GM21526 (cell line): ENCODE data around the gene SGIP1.

ENCODE experiments used
- ATAC-seq: cut with Tn5 transposase; IDR thresholded peaks from one replicate; pipeline ENCODE4 v1.9.1; 2021; ENCODE audit warnings: moderate library complexity; ENCODE audit not compliant: unreplicated experiment, low FRiP score

Gene SGIP1

DNA sequence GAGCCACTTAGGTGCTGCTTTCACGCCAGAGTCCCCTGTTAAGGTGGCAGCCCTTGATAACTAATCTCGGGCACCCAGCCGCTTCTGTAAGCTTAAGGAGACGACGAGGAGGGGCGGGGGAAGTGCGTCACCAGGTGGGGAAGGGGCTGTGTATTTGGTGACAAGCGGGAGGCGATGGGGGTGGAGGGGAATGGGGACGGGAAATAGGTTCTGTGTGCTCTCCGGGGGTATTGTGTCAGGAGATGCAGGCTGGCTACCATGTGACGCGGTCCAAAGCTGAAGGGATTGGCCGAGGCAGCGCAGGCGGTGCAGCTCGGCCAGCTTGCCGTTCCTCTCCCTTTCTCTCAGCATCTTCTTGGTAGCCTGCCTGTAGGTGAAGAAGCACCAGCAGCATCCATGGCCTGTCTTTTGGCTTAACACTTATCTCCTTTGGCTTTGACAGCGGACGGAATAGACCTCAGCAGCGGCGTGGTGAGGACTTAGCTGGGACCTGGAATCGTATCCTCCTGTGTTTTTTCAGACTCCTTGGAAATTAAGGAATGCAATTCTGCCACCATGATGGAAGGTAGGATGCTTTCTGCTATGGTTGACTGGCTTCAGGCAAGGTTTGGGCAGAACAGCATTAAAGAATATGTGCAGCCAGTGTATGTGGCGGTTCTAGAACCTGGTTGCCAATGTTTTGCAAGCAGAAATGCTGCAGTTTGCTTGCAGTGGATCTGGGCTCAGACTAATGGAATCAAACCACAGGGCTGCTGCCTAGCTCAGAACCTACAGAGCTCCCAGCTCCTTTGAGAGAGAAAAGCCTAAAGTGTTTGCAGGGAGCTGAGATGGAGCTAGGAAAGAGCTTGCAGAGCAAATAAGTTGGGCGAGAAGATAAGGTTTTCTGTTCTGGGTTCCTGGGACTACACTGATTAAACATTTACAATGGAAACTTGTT, at the start of gene SGIP1:
SGIP1 (plus strand) TSS at position 350 of the 937 bp plus-strand sequence; CDS start at position 556, 206 bp downstream.
- ATAC-seq = no peak

GRCh38 chr1:66489151-66489550, 44.8 kb upstream of the SGIP1 start:
- ATAC-seq = no peak

- ATAC-seq = no peak
Measured at GRCh38 chr1:66489972-66490601, 43.9 kb upstream of the SGIP1 start.

DNA sequence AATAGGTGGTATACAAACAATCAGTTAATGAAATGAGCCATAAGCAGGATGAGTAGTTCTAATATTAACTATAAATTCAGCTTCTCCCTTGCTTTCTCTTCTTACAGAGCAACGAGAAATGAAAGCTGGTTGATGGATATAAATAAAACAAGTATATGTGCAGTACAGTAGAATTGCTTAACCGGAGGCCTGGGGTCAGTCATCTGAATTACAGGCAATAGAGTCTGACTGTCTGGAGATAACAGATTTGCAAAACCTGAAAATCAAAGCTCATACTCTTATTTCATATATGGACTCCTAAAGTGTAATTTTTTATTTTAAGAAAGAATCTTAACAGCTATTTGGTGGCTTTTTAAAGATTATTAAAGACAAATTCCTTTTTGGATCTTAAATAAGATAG, 43.1 kb upstream of the SGIP1 start:
- no peak for ATAC-seq

DNA sequence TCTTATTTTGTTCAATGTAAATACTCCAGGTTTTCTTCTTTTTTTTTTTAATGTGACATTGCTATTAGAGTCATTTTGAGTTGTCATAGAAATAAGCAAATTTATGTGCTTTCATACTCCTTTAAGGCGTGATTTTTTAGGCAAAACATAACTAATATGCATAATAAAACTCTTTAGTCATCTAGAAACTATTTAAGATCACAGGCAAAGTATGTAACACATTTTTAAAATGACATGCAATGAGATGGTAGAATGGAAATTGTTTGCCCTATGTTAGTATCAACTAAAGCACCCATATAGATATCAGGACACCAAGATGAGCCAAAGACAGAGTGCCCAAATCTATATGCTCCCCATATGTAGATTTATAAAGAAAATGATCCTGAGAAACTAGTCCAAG, 41.5 kb upstream of the SGIP1 start:
- ATAC-seq = no peak

DNA sequence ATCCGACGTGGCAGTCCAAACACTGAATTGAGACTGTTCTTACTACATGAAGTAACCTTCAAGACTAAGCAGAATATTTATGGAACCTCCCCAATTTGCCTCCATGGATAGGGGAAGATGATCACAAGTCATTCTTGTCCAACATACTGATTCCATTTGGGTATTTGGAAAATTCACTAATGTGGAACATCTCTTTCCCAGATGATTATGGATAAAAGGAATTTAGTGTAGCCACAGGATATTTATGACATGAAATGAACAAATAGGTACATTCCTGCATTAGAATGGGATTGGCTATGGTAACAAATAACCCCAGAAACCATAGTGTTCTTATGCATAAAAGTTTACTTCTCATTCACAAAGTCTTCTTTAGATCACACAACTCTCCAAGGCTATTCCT, 40.2 kb upstream of the SGIP1 start:
- ATAC-seq = no peak

- no peak for ATAC-seq
Measured at GRCh38 chr1:66494482-66494881, 39.5 kb upstream of the SGIP1 start.

DNA sequence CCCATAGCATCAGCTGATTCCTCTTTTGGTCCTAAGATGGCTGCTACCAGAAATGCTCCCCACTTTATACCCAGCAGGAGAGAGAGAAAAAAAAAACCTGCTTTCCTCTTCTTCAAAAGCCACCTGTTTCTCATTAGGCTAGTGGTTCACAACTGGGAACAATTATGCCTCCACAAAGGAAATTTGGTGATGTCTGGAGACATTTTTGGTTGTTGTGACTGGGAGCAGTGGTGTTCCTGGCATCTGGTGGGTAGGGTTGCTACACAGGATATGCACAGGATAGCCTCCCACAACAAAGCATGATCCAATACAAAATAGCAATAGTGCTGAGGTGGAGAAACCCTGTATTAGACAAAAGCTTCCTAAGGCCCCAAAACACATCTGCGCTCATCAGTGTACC, 38.5 kb upstream of the SGIP1 start:
- ATAC-seq = no peak

DNA sequence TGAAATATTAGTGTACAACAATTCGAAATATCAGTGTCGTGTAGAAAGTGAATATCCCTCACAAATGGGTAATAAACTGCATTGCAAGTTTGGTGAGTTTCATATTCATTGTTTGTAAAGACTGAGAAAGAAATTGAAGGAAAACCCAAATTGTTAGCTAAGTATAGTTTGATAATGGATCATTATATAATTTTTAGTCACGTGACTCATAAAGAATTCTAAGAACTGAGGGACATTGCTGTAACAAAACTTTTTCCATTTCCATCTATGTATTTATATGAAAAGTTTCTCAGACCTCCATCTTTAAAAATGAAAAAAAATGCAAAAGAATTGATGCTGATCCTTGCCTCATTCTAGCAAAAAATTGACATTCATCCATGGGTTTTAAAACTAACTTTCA, 36.0 kb upstream of the SGIP1 start:
- ATAC-seq = no peak

DNA sequence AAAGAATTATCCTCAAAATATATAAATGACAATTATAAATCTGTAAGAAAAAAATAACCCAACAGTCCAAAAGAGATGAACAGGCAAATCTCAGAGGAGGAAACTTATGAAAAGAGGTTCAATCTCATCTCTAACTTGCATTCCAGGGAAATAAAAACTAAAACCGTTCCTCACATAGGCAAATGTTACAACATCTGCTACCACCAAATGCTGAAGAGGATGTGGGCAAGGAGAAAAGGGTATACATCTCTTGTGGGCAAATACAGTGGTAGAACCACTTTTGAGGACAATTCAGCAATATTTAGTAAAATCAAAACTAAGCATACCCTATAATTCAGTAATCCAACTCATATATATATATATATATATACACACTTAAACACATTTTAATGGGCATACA, 33.7 kb upstream of the SGIP1 start:
- ATAC-seq = no peak

GRCh38 chr1:66502086-66502485, 31.9 kb upstream of the SGIP1 start:
- no peak for ATAC-seq

DNA sequence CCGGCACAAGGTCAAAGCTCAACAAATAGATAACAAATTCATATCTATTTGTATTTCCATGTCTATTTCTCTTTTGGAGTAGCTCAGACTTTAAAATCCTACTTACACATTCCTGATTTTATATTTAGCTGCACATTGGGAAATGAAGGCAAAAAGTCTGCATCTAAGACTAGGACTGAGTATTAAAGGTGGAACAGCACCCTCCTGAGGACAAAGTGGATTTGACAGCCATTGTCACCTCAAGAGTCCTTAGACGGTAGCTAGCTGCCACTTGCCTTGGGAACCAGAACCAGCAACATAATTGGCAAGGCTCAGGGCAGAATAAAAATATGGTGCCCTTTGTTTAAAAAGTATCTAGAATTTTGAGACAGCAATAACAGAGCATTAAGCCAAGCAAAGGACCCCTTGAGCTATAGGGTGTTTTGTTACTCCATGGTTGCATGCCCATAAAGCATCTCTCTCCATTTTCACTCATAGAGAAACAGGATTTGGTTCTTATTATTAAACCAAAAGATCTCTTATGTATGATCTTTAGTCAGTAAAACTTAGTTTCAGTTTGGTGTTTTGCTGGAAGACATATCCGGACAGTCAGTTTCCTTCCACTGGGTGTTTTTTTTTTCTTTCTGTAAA, 30.0 kb upstream of the SGIP1 start:
- peak; percentile 97 for ATAC-seq

DNA sequence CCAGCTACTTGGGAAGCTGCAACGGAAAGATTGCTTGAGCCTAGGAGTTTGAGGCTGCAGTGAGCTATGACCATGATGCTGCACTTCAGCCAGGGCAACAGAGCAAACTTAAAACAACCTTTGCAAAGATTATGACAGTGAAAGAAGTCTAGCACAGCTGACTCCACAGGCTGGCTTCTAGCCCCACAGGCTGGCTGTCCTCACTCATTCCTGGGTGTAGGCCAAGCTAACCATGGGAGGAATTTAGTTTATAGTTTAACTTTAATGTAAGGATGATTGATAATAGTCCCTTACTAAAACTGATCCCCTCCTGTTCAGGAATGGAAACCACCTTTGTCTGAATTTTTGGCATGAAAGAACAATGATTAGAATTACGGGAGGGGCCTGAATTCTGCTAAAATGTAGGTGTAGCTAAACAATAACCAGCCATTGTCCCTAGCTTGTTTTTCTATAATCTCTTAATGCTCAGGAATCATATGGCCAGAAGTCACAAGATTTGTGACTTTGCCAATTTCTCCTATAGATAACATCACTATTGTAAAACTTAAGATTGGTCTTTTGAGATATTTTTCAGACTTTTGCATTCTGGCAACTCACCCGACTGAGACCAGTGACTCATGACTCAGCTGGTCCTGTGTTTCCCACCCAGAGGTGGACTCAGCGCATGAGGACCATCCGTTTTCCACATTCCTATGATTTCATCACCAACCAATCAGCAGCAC, 28.1 kb upstream of the SGIP1 start:
- no peak for ATAC-seq

GRCh38 chr1:66506393-66506687, 27.6 kb upstream of the SGIP1 start:
- no peak for ATAC-seq

DNA sequence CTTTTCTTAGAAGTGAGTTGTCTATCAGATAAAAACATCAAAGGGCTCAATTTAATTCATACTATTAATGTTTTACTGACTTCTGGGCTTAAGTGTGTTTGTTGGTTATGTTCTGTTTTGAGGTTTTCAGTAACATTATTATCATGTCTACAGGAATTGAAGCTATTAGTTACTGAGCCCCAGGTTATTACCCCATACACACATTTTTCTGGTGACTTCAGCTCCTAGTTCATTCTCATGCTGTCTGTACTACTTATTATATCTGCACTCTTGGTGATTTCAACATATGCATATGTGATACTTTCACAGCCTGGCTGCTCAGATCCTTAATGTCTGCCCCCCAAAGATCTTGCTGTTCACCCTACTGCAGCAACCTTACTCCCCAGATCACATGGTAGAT, 27.0 kb upstream of the SGIP1 start:
- ATAC-seq = no peak

DNA sequence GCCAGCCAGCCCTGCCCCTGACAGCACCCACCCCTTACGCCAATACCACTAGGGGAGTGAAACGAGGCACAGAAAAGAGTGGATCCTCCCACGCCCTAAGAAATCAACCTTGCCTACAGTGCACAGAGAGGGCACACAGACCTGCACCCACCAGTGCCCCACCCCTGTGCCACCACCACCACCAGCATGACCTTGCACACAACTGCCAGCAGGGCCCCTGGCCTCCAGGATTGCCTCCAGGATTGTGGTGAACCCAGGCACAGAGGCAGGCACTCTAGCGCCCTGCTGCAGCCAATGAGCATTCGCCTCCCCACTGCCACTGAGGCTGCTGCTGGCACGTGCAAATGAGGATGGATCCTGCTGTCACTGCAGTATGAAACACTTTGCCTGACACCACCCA, 23.5 kb upstream of the SGIP1 start:
- ATAC-seq = no peak

DNA sequence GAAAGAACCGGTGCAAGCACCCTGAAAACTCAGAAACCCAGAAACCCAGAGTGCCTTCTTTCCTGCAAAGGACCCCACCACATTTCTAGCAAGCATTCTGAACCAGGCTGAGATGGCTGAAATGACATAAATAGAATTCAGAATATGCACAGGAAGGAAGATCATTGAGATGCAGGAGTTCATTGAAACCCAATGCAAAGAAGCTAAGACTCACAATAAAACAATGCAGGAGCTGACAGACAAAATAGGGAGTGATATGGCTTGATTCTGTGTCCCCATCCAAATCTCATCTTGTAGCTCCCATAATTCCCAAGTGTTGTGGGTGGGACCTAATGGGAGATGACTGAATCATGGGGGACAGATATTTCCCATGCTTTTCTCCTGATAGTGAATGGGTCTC, 22.8 kb upstream of the SGIP1 start:
- no peak for ATAC-seq

- ATAC-seq = no peak
Measured at GRCh38 chr1:66517959-66518358, 16.0 kb upstream of the SGIP1 start.

GRCh38 chr1:66518654-66519053, 15.3 kb upstream of the SGIP1 start:
- no peak for ATAC-seq

DNA sequence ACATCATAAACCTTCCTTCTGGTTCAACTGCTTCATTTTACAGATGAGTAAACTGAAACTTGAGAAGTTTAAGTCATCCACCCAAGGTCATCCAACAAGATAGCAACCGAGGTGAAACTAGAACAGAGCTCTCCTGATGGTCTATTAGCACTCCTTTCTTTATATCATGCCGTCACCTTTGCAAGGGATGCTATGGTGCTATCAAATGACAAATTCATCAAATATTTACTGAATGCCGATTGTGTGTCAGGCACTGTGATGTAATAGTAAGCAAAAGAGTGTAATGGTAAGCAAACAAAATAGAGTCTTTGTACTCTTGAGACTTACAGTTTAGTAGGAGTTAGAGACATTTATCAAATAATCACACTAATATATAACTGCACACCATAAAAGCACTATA, 14.0 kb upstream of the SGIP1 start:
- no peak for ATAC-seq

DNA sequence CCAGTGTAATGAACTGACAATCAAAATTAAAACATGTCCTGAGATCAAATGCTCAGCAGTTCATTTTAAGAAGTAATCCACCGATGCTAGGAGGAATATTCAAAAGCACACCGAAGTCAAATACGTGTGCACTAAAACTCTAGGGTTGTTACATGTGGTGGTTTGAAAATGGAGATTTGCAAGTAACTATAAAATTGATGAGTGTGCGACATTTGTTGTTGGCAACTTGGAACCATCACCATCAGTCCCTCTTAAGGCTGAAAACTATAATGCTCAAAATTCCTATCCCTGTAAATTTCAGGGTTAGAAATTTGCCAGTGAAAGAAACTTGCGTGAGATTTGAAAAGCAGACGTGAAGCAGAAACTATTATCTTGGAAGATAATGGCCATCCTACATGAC, 13.3 kb upstream of the SGIP1 start:
- ATAC-seq = no peak
